GM23338 (cell line): ENCODE measurements around the gene TRAPPC10. TPM values are rescaled to one million over a fixed set of nuclear protein-coding genes. Genes with fewer than 3 reads are reported as not detected.

Experiments used
- ATAC-seq: fragments of 200-7000 bp; cut with Tn5 transposase; 3 replicates; pipeline ENCODE4 v1.9.1; 2020
- DNase-seq: peaks from one replicate; pipeline ENCODE4 v3.0.0-alpha.2; 2015; ENCODE audit warnings: low spot score
- H2AFZ ChIP-seq: fragments of 200-600 bp; sonication (generic); 2 replicates; pipeline ENCODE4 v1.8.0; 2016; ENCODE audit warnings: antibody characterized with exemption, mild to moderate bottlenecking, moderate library complexity
- H3F3A ChIP-seq: fragments of 200-600 bp; sonication (generic); replicated peaks from 2 replicates; pipeline ENCODE4 v1.8.0; 2017; ENCODE audit warnings: antibody characterized with exemption, mixed run types, low read depth
- H3K27ac ChIP-seq: fragments of 200-600 bp; sonication (generic); 2 replicates; pipeline ENCODE4 v1.6.1; 2016; ENCODE audit warnings: low read depth
- H3K27me3 ChIP-seq: fragments of 200-600 bp; sonication (generic); 2 replicates; pipeline ENCODE4 v1.8.0; 2016; ENCODE audit warnings: mild to moderate bottlenecking, mixed run types, moderate library complexity; ENCODE audit not compliant: insufficient read depth
- H3K36me3 ChIP-seq: fragments of 200-600 bp; sonication (generic); 2 replicates; pipeline ENCODE4 v1.8.0; 2016; ENCODE audit warnings: mild to moderate bottlenecking; ENCODE audit not compliant: insufficient read depth
- H3K4me1 ChIP-seq: fragments of 200-600 bp; sonication (generic); 2 replicates; pipeline ENCODE4 v1.8.0; 2016; ENCODE audit warnings: mild to moderate bottlenecking, moderate library complexity; ENCODE audit not compliant: insufficient read depth
- H3K4me2 ChIP-seq: fragments of 200-600 bp; sonication (generic); 2 replicates; pipeline ENCODE4 v1.7.1; 2017; ENCODE audit warnings: mixed run types
- H3K4me3 ChIP-seq: fragments of 200-600 bp; sonication (generic); 2 replicates; pipeline ENCODE4 v1.6.1; 2016; ENCODE audit warnings: mixed run types
- H3K79me2 ChIP-seq: fragments of 200-600 bp; sonication (generic); replicated peaks from 2 replicates; pipeline ENCODE4 v1.8.0; 2017; ENCODE audit warnings: mild to moderate bottlenecking; ENCODE audit not compliant: insufficient read depth
- H3K9me2 ChIP-seq: fragments of 200-600 bp; sonication (generic); 2 replicates; pipeline ENCODE4 v1.8.0; 2017; ENCODE audit not compliant: insufficient read depth
- H4K20me1 ChIP-seq: fragments of 200-600 bp; sonication (generic); replicated peaks from 2 replicates; pipeline ENCODE4 v1.8.0; 2017; ENCODE audit warnings: mild to moderate bottlenecking; ENCODE audit not compliant: insufficient read depth
- H3K27ac Mint-ChIP-seq: 2 replicates; pipeline ENCODE4 v1.8.0; 2020; ENCODE audit warnings: inconsistent platforms, mild to moderate bottlenecking, moderate library complexity, mixed read lengths
- H3K27me3 Mint-ChIP-seq: 3 replicates; pipeline ENCODE4 v1.8.0; 2022; ENCODE audit warnings: low read depth, mild to moderate bottlenecking, moderate library complexity, mixed read lengths, inconsistent platforms; ENCODE audit not compliant: insufficient read depth, poor library complexity
- H3K36me3 Mint-ChIP-seq: 3 replicates; pipeline ENCODE4 v1.8.0; 2021; ENCODE audit warnings: low read depth, mild to moderate bottlenecking, inconsistent platforms, moderate library complexity, mixed read lengths
- H3K4me1 Mint-ChIP-seq: 3 replicates; pipeline ENCODE4 v1.8.0; 2020; ENCODE audit warnings: mild to moderate bottlenecking, inconsistent platforms, mixed read lengths
- H3K4me3 Mint-ChIP-seq: 3 replicates; pipeline ENCODE4 v1.8.0; 2021; ENCODE audit warnings: moderate library complexity, mild to moderate bottlenecking, inconsistent platforms, mixed read lengths
- H3K9me3 Mint-ChIP-seq: 3 replicates; pipeline ENCODE4 v1.8.0; 2020; ENCODE audit warnings: moderate library complexity, mild to moderate bottlenecking, inconsistent platforms, mixed read lengths
- CREB1 ChIP-seq: fragments of 250-450 bp; sonication (Bioruptor Pico); IDR thresholded peaks from 2 replicates; pipeline ENCODE4 v1.5.0; 2020; ENCODE audit warnings: low read depth, mild to moderate bottlenecking, moderate library complexity
- CTCF ChIP-seq, 2 experiments: fragments of 200-600 bp in 1 of 2; sonication (generic) in 1 of 2; conservative IDR thresholded peaks; 2 replicates each; pipeline versions ENCODE4 v1.5.1 to v1.6.1; 2016 to 2017; ENCODE audit warnings: antibody characterized with exemption in 2 of 2, low read depth in 2 of 2, mild to moderate bottlenecking in 2 of 2, moderate library complexity in 1 of 2
- EZH2 ChIP-seq: fragments of 200-600 bp; sonication (generic); IDR thresholded peaks from one replicate; pipeline ENCODE4 v1.8.0; 2017; ENCODE audit warnings: antibody characterized with exemption, mild to moderate bottlenecking, low read depth; ENCODE audit not compliant: unreplicated experiment
- EZH2phosphoT487 ChIP-seq: fragments of 200-600 bp; sonication (generic); IDR thresholded peaks from one replicate; pipeline ENCODE4 v1.8.1; 2018; ENCODE audit warnings: antibody characterized with exemption; ENCODE audit not compliant: unreplicated experiment
- JUNB ChIP-seq: IDR thresholded peaks from one replicate; pipeline ENCODE4 v1.6.1; 2016; ENCODE audit warnings: antibody characterized with exemption; ENCODE audit not compliant: unreplicated experiment
- NANOG ChIP-seq: IDR thresholded peaks from 2 replicates; pipeline ENCODE4 v1.6.1; 2016; ENCODE audit warnings: antibody characterized with exemption, borderline replicate concordance
- POLR2AphosphoS5 ChIP-seq: IDR thresholded peaks from 2 replicates; pipeline ENCODE4 v1.6.1; 2016; ENCODE audit warnings: antibody characterized with exemption, low read depth
- STAT1 ChIP-seq: IDR thresholded peaks from one replicate; pipeline ENCODE4 v1.6.1; 2016; ENCODE audit warnings: antibody characterized with exemption; ENCODE audit not compliant: unreplicated experiment
- ZNF114 ChIP-seq: fragments of 250-450 bp; sonication (Bioruptor Pico); IDR thresholded peaks from 2 replicates; pipeline ENCODE4 v1.5.0; 2020; ENCODE audit warnings: mild to moderate bottlenecking, moderate library complexity
- ZNF331 ChIP-seq: fragments of 250-450 bp; sonication (Bioruptor Pico); IDR thresholded peaks from 2 replicates; pipeline ENCODE4 v1.5.0; 2020; ENCODE audit warnings: low read depth, mild to moderate bottlenecking, moderate library complexity
- polyA plus RNA-seq: library from polyadenylated mRNA; unstranded; fragments of >200 nt; fragmentation: Nextera tagmentation; extraction: Ambion mirVana; gene quantifications from 2 replicates; pipeline ENCODE4 v1.2.1, GENCODE V29; 2016
- total RNA-seq: library from RNA; depleted of rRNA; stranded (reverse); fragments of >200 nt; shearing (Covaris generic); gene quantifications from 2 replicates; pipeline ENCODE4 v1.2.3, GENCODE V29; 2014
- TF ChIP-seq, protein P1 (sequence below): fragments of 250-450 bp; sonication (Bioruptor Pico); IDR thresholded peaks from 2 replicates; pipeline ENCODE4 v1.5.0; 2020; ENCODE audit warnings: mild to moderate bottlenecking, moderate library complexity
- TF ChIP-seq, protein P2 (sequence below): IDR thresholded peaks from one replicate; pipeline ENCODE4 v1.6.1; 2018; ENCODE audit warnings: antibody characterized with exemption; ENCODE audit not compliant: unreplicated experiment
- TF ChIP-seq, protein P3 (sequence below): IDR thresholded peaks from 2 replicates; pipeline ENCODE4 v1.6.1; 2016; ENCODE audit warnings: antibody characterized with exemption

TRAPPC10 gene
- total and polyA plus RNA-seq, 2 experiments from 2014 or later = 14.0 to 27.1 TPM

- Mint-ChIP-seq H3K27ac (no peak overlapping the region), H3K4me1 (no peaks in the 10 kb centered on the region; the same call in 2 of the 3 replicates), H3K4me3 (no peak overlapping the region), H3K27me3 (peaks cover 6% of the 10 kb centered on the region), H3K36me3 (peaks cover 13% of the 10 kb centered on the region; the same call in 2 of the 3 replicates), H3K9me3 (no peaks in the 10 kb centered on the region)
- no peaks in the 10 kb centered on the region for H3K9me2 ChIP-seq
- DNase-seq (no peak), ATAC-seq (no peak)
- no peaks in the 10 kb centered on the region for H3K27me3 ChIP-seq
- H2AFZ ChIP-seq = no peak overlapping the region
- no peak overlapping the region for H3K4me2 ChIP-seq
- H3K27ac ChIP-seq = no peak overlapping the region
- TF ChIP-seq CTCF (conservative IDR thresholded peaks at IDR 0.05; ENCODE audit: low read depth in 2 of 2) = no peak
- TF ChIP-seq CREB1 (CRISPR knock-in tag) = no peak
- TF ChIP-seq, protein P1, sequence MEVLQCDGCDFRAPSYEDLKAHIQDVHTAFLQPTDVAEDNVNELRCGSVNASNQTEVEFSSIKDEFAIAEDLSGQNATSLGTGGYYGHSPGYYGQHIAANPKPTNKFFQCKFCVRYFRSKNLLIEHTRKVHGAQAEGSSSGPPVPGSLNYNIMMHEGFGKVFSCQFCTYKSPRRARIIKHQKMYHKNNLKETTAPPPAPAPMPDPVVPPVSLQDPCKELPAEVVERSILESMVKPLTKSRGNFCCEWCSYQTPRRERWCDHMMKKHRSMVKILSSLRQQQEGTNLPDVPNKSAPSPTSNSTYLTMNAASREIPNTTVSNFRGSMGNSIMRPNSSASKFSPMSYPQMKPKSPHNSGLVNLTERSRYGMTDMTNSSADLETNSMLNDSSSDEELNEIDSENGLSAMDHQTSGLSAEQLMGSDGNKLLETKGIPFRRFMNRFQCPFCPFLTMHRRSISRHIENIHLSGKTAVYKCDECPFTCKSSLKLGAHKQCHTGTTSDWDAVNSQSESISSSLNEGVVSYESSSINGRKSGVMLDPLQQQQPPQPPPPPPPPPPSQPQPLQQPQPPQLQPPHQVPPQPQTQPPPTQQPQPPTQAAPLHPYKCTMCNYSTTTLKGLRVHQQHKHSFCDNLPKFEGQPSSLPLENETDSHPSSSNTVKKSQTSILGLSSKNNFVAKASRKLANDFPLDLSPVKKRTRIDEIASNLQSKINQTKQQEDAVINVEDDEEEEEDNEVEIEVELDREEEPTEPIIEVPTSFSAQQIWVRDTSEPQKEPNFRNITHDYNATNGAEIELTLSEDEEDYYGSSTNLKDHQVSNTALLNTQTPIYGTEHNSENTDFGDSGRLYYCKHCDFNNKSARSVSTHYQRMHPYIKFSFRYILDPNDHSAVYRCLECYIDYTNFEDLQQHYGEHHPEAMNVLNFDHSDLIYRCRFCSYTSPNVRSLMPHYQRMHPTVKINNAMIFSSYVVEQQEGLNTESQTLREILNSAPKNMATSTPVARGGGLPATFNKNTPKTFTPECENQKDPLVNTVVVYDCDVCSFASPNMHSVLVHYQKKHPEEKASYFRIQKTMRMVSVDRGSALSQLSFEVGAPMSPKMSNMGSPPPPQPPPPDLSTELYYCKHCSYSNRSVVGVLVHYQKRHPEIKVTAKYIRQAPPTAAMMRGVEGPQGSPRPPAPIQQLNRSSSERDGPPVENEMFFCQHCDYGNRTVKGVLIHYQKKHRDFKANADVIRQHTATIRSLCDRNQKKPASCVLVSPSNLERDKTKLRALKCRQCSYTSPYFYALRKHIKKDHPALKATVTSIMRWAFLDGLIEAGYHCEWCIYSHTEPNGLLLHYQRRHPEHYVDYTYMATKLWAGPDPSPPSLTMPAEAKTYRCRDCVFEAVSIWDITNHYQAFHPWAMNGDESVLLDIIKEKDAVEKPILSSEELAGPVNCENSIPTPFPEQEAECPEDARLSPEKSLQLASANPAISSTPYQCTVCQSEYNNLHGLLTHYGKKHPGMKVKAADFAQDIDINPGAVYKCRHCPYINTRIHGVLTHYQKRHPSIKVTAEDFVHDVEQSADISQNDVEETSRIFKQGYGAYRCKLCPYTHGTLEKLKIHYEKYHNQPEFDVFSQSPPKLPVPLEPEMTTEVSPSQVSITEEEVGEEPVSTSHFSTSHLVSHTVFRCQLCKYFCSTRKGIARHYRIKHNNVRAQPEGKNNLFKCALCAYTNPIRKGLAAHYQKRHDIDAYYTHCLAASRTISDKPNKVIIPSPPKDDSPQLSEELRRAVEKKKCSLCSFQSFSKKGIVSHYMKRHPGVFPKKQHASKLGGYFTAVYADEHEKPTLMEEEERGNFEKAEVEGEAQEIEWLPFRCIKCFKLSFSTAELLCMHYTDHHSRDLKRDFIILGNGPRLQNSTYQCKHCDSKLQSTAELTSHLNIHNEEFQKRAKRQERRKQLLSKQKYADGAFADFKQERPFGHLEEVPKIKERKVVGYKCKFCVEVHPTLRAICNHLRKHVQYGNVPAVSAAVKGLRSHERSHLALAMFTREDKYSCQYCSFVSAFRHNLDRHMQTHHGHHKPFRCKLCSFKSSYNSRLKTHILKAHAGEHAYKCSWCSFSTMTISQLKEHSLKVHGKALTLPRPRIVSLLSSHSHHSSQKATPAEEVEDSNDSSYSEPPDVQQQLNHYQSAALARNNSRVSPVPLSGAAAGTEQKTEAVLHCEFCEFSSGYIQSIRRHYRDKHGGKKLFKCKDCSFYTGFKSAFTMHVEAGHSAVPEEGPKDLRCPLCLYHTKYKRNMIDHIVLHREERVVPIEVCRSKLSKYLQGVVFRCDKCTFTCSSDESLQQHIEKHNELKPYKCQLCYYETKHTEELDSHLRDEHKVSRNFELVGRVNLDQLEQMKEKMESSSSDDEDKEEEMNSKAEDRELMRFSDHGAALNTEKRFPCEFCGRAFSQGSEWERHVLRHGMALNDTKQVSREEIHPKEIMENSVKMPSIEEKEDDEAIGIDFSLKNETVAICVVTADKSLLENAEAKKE (CRISPR knock-in tag) = no peak
- TF ChIP-seq, protein P2, sequence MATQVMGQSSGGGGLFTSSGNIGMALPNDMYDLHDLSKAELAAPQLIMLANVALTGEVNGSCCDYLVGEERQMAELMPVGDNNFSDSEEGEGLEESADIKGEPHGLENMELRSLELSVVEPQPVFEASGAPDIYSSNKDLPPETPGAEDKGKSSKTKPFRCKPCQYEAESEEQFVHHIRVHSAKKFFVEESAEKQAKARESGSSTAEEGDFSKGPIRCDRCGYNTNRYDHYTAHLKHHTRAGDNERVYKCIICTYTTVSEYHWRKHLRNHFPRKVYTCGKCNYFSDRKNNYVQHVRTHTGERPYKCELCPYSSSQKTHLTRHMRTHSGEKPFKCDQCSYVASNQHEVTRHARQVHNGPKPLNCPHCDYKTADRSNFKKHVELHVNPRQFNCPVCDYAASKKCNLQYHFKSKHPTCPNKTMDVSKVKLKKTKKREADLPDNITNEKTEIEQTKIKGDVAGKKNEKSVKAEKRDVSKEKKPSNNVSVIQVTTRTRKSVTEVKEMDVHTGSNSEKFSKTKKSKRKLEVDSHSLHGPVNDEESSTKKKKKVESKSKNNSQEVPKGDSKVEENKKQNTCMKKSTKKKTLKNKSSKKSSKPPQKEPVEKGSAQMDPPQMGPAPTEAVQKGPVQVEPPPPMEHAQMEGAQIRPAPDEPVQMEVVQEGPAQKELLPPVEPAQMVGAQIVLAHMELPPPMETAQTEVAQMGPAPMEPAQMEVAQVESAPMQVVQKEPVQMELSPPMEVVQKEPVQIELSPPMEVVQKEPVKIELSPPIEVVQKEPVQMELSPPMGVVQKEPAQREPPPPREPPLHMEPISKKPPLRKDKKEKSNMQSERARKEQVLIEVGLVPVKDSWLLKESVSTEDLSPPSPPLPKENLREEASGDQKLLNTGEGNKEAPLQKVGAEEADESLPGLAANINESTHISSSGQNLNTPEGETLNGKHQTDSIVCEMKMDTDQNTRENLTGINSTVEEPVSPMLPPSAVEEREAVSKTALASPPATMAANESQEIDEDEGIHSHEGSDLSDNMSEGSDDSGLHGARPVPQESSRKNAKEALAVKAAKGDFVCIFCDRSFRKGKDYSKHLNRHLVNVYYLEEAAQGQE = no peak
- TF ChIP-seq, protein P3, sequence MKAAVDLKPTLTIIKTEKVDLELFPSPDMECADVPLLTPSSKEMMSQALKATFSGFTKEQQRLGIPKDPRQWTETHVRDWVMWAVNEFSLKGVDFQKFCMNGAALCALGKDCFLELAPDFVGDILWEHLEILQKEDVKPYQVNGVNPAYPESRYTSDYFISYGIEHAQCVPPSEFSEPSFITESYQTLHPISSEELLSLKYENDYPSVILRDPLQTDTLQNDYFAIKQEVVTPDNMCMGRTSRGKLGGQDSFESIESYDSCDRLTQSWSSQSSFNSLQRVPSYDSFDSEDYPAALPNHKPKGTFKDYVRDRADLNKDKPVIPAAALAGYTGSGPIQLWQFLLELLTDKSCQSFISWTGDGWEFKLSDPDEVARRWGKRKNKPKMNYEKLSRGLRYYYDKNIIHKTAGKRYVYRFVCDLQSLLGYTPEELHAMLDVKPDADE = no peak
- TF ChIP-seq NANOG = no peak
- no peak for TF ChIP-seq ZNF331 (CRISPR knock-in tag)
- TF ChIP-seq JUNB = no peak
- TF ChIP-seq EZH2 = no peak
- no peak for TF ChIP-seq EZH2phosphoT487
- no peak for TF ChIP-seq STAT1
- TF ChIP-seq POLR2AphosphoS5 = no peak
- no peak for TF ChIP-seq ZNF114 (CRISPR knock-in tag)
- H3F3A ChIP-seq = 0 out of 2 replicates have a peak, but pooled peaks cover 2% of the 10 kb centered on the region
- H3K36me3 ChIP-seq = 0 out of 2 replicates have a peak, but pooled peaks cover 13% of the 10 kb centered on the region
- H3K4me3 ChIP-seq = no peak overlapping the region
- H3K79me2 ChIP-seq = peaks cover 62% of the 10 kb centered on the region
- no peaks in the 10 kb centered on the region for H3K4me1 ChIP-seq
- H4K20me1 ChIP-seq = peaks cover 9% of the 10 kb centered on the region
Observed at GRCh38 chr21:44039828-44040227, 27.7 kb downstream of the TRAPPC10 start.
